Right lobe of liver (tissue), 4 donors: Measurements from ENCODE around the gene BCKDHA.

Source experiments
- POLR2A ChIP-seq: fragments of 450-650 bp; IDR thresholded peaks from one replicate; pipeline ENCODE4 v1.6.1; 2017; ENCODE audit warnings: antibody characterized with exemption, mild to moderate bottlenecking
- TF ChIP-seq, protein P1 (sequence below), 4 donors: fragments of 200-600 bp in 3 of 4; fragments of 450-650 bp in 1 of 4; IDR thresholded peaks; one replicate each; pipeline versions ENCODE4 v1.5.1 to v1.8.0; 2016 to 2022; ENCODE audit warnings: antibody characterized with exemption in 4 of 4, mild to moderate bottlenecking in 2 of 4
- donor health status: DM: no; HTN: no; CAD: no.
- donor health status: DM: no; HTN: no; CAD: no.
- donor health status: DM: no; HTN: yes; CAD: no.

- TF ChIP-seq, protein P1, sequence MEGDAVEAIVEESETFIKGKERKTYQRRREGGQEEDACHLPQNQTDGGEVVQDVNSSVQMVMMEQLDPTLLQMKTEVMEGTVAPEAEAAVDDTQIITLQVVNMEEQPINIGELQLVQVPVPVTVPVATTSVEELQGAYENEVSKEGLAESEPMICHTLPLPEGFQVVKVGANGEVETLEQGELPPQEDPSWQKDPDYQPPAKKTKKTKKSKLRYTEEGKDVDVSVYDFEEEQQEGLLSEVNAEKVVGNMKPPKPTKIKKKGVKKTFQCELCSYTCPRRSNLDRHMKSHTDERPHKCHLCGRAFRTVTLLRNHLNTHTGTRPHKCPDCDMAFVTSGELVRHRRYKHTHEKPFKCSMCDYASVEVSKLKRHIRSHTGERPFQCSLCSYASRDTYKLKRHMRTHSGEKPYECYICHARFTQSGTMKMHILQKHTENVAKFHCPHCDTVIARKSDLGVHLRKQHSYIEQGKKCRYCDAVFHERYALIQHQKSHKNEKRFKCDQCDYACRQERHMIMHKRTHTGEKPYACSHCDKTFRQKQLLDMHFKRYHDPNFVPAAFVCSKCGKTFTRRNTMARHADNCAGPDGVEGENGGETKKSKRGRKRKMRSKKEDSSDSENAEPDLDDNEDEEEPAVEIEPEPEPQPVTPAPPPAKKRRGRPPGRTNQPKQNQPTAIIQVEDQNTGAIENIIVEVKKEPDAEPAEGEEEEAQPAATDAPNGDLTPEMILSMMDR (IDR thresholded peaks at IDR 0.05): no peak
- TF ChIP-seq POLR2A: no peak
These were observed 17.5 kb downstream of the BCKDHA start for GRCh38 chr19:41415154-41415571.
